Fibroblast of mammary gland (primary cell): ENCODE data around the gene SARDH.

ENCODE experiments used
- DNase-seq: peaks from one replicate; pipeline ENCODE4 v3.0.0-alpha.2; 2010; ENCODE audit warnings: low read depth
- H3K4me3 ChIP-seq: 2 replicates; pipeline ENCODE4 v1.5.1; 2011; ENCODE audit warnings: low read depth, mild to moderate bottlenecking, low read length, moderate library complexity; ENCODE audit not compliant: control insufficient read depth
- TF ChIP-seq, protein P1 (sequence below): conservative IDR thresholded peaks from 2 replicates; pipeline ENCODE4 v1.5.1; 2011; ENCODE audit warnings: low read depth, low read length, inconsistent platforms; ENCODE audit not compliant: control insufficient read depth, insufficient read depth

The SARDH gene

DNA sequence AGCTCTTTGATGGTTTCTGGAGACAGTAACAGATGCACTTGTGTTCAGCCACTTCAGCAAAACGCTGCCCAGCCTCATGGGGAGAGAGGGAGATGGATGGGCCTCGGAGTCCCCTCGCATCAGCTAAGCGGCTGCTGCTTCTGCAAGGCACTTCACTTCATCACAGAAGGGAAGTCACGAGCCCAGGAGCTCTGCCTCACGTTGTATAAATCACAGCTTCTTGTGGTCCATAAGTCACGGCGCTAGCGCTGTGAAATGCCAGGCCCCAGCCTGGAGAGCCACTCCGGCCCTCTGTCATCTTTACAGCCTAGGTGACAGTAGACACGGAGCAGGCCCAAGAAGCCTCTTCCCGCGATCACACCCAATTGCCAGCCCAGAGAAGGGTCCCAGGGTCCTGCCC, 78.6 kb downstream of the SARDH start:
- H3K4me3 ChIP-seq = no peak overlapping the region
- DNase-seq = no peak
- TF ChIP-seq, protein P1, sequence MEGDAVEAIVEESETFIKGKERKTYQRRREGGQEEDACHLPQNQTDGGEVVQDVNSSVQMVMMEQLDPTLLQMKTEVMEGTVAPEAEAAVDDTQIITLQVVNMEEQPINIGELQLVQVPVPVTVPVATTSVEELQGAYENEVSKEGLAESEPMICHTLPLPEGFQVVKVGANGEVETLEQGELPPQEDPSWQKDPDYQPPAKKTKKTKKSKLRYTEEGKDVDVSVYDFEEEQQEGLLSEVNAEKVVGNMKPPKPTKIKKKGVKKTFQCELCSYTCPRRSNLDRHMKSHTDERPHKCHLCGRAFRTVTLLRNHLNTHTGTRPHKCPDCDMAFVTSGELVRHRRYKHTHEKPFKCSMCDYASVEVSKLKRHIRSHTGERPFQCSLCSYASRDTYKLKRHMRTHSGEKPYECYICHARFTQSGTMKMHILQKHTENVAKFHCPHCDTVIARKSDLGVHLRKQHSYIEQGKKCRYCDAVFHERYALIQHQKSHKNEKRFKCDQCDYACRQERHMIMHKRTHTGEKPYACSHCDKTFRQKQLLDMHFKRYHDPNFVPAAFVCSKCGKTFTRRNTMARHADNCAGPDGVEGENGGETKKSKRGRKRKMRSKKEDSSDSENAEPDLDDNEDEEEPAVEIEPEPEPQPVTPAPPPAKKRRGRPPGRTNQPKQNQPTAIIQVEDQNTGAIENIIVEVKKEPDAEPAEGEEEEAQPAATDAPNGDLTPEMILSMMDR = no peak

DNA sequence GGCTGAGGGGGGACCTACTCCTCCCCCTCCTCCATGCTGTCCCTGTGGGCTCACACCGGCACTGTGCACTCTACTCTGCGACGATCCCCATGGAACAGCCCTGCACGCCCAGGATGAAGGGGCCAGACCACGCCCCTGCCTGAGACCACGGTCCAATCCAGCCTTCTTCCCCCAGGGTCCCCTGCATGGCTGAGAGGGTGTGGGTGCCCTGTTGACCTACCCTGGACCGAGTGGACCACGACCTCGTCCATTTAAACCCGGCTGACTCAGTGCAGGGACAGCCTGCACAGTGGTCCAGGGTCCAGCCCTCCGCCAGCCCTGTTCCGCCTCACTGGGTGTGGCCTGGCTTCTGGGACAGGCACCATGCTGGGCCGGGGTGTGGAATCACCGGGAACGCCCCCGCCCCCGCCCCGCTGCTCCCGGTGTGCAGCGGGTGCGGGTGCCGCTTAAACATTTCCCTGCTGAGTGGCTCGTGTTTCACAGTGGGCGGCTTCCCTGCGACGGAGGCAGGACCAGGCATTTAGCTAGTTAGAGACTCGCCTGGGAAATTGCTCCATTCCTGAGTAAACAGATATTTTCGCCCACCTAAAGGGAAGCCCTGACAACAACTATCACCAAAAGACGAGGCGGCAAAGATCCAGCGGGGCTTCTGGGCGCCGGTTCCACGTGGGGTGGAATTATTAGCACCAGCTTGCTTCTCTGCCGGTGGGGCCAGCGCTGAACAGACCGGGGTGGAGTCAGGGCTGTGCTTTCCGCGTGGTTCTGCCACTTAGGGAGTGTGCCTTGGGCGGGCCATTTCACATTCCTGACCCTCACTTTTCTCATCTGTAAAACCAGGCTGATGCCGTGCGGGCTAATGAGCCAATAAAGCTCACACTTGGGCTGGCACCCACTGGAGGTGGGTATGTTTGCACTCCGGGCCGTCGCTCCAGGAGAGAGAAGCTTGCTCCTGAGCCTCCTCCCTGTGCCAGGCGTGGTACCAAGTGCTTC, 79.4 kb downstream of the SARDH start:
- DNase-seq = peak; percentile 21
- H3K4me3 ChIP-seq = no peak overlapping the region
- TF ChIP-seq, protein P1 = no peak

DNA sequence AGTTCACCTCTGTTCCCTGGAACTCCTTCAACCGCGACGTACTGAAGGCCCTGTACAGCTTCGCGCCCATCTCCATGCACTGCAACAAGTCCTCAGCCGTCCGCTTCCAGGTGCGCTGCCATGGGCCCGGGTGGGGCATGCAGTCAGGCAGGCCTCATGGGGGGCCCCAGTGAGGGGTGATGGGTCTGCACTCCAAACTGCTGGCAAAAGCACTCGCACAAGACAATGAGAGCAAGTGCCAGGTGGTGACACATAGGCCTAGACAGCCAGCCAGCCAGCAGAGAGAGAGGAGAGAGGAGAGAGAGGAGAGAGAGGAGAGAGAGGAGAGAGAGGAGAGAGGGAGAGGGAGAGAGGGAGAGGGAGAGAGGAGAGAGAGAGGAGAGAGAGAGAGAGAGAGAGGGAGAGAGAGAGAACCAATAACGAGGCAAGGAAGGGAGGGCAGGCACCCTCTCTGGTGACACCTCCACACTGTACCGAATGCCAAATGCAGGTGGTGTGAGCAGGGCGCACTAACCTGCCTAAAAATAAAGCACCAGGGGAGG, 81.0 kb downstream of the SARDH start:
- H3K4me3 ChIP-seq = no peak overlapping the region
- TF ChIP-seq, protein P1 = no peak
- peak; percentile 24 for DNase-seq

DNA sequence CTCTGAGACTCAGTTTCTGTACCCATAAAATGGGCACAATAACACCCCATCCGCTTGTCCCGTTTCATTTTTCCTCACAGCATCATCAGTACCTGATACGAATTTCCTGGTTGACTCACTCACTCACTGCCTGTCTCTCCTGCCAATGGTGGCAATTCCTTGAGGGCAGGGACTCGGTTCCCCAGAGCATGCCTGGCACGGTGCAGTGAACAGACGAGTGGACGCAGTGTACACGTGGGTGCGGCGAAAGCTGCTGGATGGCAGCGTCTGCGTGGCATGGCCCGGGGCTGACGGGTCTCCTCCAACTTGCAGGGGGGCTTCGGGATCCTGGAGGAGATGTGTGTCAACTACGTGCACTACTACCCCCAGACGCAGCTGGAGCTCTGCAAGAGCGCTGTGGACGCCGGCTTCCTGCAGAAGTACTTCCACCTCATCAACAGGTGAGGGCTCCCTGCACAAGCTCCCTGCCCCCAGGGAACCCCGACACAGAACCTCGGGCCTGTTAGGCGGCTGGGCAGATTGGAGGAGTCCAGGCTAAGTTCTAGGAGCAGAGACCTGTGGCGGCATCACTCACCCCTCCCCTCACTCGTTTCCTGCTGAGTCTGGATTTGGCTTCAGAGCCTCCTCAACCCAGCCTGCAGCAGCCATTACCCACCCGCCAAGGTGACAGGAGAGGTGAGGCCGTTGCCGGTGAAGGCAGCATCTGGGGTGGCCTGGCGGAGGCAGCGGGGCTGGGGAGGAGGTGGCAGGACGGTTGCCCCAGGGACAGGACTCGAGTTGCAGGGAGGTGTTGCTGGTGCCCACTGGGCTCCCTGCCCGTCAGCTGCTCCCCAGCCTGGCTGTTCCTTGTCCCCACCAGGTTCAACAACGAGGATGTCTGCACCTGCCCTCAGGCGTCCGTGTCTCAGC, 81.7 kb downstream of the SARDH start:
- DNase-seq = no peak
- no peak overlapping the region for H3K4me3 ChIP-seq

DNA sequence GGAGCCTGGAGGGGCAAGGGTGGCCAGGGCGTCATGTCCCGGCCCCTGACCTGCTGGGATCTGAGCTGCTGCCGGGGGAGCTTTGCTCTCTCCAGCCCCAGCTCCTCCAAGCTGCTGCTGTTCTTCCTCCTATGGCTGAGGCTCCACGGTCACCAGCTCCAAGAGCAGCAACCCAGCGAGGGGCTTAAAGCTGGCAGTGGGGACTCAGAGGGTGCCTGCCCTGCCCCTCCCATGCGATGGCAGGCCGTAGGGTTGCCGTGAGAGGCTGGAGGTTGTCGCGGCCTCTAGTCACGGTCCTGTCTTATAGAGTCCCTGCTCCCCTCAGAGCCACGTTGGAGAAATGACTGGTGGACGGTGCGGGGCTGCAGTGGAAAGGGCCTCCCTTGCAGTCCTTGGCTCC, 82.5 kb downstream of the SARDH start:
- H3K4me3 ChIP-seq = no peak overlapping the region
- DNase-seq = no peak
- TF ChIP-seq, protein P1 = no peak

More for the DNA sequence above, 81.7 kb downstream of the SARDH start:
- TF ChIP-seq, protein P1 = no peak
